K562 (cell line): ENCODE data around the gene NEK5. TPM values are rescaled to one million over a fixed set of nuclear protein-coding genes. Genes with fewer than 3 reads are reported as not detected.

Experiments
- ARID1B ChIP-seq: fragments of 450-650 bp; IDR thresholded peaks from 2 replicates; pipeline ENCODE4 v1.6.1; 2016; ENCODE audit warnings: antibody characterized with exemption, mild to moderate bottlenecking, inconsistent platforms
- CTBP1 ChIP-seq: fragments of 450-650 bp; IDR thresholded peaks from 2 replicates; pipeline ENCODE4 v1.6.1; 2016; ENCODE audit warnings: borderline replicate concordance
- KAT7 ChIP-seq: sonication (generic); formaldehyde crosslinking; IDR thresholded peaks from 2 replicates; pipeline ENCODE4 v1.8.0; 2022; ENCODE audit warnings: missing genetic modification reagents, mild to moderate bottlenecking, borderline replicate concordance
- KDM2B ChIP-seq: fragments of 250-450 bp; sonication (Bioruptor Pico); IDR thresholded peaks from 2 replicates; pipeline ENCODE4 v1.8.0; 2021; ENCODE audit warnings: mild to moderate bottlenecking, moderate library complexity
- L3MBTL2 ChIP-seq: fragments of 450-650 bp; IDR thresholded peaks from 2 replicates; pipeline ENCODE4 v1.6.1; 2016; ENCODE audit warnings: mild to moderate bottlenecking, moderate library complexity
- LCOR ChIP-seq: sonication (generic); formaldehyde crosslinking; IDR thresholded peaks from 2 replicates; pipeline ENCODE4 v1.8.0; 2022; ENCODE audit warnings: mild to moderate bottlenecking, missing genetic modification reagents
- MAFG ChIP-seq: fragments of 450-650 bp; conservative IDR thresholded peaks from 2 replicates; pipeline ENCODE4 v1.6.1; 2016; ENCODE audit warnings: missing genetic modification characterization, missing compliant biosample characterization
- PML ChIP-seq: IDR thresholded peaks from 2 replicates; pipeline ENCODE4 v1.6.1; 2012; ENCODE audit warnings: low read length, inconsistent platforms
- POU5F1 ChIP-seq: fragments of 150-350 bp; IDR thresholded peaks from 2 replicates; pipeline ENCODE4 v1.6.1; 2014; ENCODE audit warnings: borderline replicate concordance, low read length, low read depth, mild to moderate bottlenecking; ENCODE audit not compliant: partially characterized antibody
- RCOR1 ChIP-seq, 2 experiments: IDR thresholded peaks; 2 replicates each; pipeline ENCODE4 v1.6.1; 2012; ENCODE audit warnings: low read depth in 2 of 2, low read length in 2 of 2, borderline replicate concordance in 1 of 2, improper control_type of control experiment in 1 of 2
- ZBTB8A ChIP-seq: fragments of 450-650 bp; IDR thresholded peaks from 2 replicates; pipeline ENCODE4 v1.6.1; 2018; ENCODE audit warnings: mild to moderate bottlenecking, moderate library complexity; ENCODE audit not compliant: partially characterized antibody
- ZKSCAN1 ChIP-seq: fragments of 150-350 bp; IDR thresholded peaks from 2 replicates; pipeline ENCODE4 v1.6.1; 2016; ENCODE audit warnings: low read depth, low read length
- polyA plus RNA-seq, 8 experiments: library from polyadenylated mRNA; depleted of rRNA in 4 of 8; stranded (reverse) in 5 of 8; unstranded in 3 of 8; fragments of >200 nt; fragmentation: Nextera tagmentation in 2 of 8; fragmentation: Illumina TruSeq in 1 of 8; extraction: Ambion mirVana in 2 of 8; extraction: Trizol in 1 of 8; gene quantifications; 2 replicates each; pipeline versions ENCODE4 v1.2.1 to v1.2.3, GENCODE V29; 2011 to 2014; ENCODE audit warnings: inconsistent platforms in 1 of 8, missing spikeins in 1 of 8
- total RNA-seq, 7 experiments: library from RNA; depleted of rRNA in 6 of 7; stranded (reverse); fragments of >200 nt in 6 of 7; fragmentation: Illumina TruSeq in 2 of 7; extraction: Trizol in 2 of 7; gene quantifications; 2 replicates each; pipeline versions ENCODE4 v1.2.1 to v1.2.3, GENCODE V29; 2011 to 2021; ENCODE audit warnings: low replicate concordance in 1 of 7
- TF ChIP-seq, protein P1 (sequence below): fragments of 250-450 bp; sonication (Bioruptor Pico); IDR thresholded peaks from 2 replicates; pipeline ENCODE4 v1.4.0; 2020; ENCODE audit warnings: borderline replicate concordance
- TF ChIP-seq, protein P2 (sequence below): fragments of 250-450 bp; sonication (Bioruptor Pico); IDR thresholded peaks from 2 replicates; pipeline ENCODE4 v1.8.0; 2022; ENCODE audit warnings: moderate library complexity, mild to moderate bottlenecking, inconsistent platforms
- TF ChIP-seq, protein P3 (sequence below): sonication (generic); formaldehyde crosslinking; IDR thresholded peaks from 2 replicates; pipeline ENCODE4 v1.8.0; 2022; ENCODE audit warnings: missing genetic modification reagents, mild to moderate bottlenecking, moderate library complexity, borderline replicate concordance
- TF ChIP-seq, protein P4 (sequence below): fragments of 250-450 bp; sonication (Bioruptor Pico); IDR thresholded peaks from 2 replicates; pipeline ENCODE4 v1.8.0; 2021; ENCODE audit warnings: mild to moderate bottlenecking, moderate library complexity
- TF ChIP-seq, protein P5 (sequence below): fragments of 200-800 bp; sonication (Bioruptor generic); IDR thresholded peaks from 2 replicates; pipeline ENCODE4 v1.6.1; 2017; ENCODE audit warnings: missing genetic modification characterization, missing compliant biosample characterization
- TF ChIP-seq, protein P6 (sequence below): fragments of 250-450 bp; sonication (Bioruptor Pico); IDR thresholded peaks from 2 replicates; pipeline ENCODE4 v1.5.1; 2021; ENCODE audit warnings: mild to moderate bottlenecking
- TF ChIP-seq, protein P7 (sequence below): sonication (generic); IDR thresholded peaks from 2 replicates; pipeline ENCODE4 v1.6.1; 2016

The NEK5 gene
- total and polyA plus RNA-seq, 9 of the 15 experiments (the other 6 are each of a cell fraction or from before 2014, with no cell fraction given) = 0.09 to 0.44 (median 0.33) TPM

DNA sequence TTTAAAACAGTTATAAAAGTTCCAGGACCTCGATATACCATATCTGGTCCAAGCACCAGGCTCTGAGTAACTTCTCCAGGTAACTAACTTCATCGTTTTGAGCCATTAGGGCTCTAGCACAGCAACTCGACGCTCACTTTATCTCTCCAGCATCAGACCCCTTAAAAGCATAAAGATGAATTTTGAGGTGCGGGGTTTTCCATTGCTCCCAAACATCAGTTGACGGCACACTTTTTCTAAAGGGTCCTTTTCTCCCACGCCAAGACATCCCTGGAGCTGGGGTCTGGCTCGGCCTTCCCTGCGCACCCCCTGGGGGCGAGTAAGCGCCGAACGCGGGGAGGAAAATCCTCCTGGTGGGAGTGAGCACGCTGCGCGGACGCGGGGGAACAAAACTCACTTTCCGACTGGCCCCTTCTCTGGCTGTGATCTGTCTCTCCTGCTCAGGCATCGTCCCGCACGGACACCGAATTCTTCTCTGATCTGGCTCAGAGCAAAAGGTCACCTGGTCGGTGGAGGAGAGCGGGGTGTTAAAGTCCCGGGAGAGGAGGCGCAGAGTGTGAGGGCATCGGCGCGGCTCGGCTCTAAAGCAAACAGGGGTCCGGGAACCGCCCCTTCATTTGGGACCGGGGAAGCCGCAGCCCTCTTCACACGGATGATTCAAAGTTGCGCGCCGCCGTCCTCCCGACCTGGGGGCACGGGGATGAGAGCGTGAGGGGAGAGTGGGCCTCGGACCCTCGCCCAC is 117.8 kb downstream of the NEK5 start, which contains the start of gene ATP7B (continued):
- TF ChIP-seq, protein P1, sequence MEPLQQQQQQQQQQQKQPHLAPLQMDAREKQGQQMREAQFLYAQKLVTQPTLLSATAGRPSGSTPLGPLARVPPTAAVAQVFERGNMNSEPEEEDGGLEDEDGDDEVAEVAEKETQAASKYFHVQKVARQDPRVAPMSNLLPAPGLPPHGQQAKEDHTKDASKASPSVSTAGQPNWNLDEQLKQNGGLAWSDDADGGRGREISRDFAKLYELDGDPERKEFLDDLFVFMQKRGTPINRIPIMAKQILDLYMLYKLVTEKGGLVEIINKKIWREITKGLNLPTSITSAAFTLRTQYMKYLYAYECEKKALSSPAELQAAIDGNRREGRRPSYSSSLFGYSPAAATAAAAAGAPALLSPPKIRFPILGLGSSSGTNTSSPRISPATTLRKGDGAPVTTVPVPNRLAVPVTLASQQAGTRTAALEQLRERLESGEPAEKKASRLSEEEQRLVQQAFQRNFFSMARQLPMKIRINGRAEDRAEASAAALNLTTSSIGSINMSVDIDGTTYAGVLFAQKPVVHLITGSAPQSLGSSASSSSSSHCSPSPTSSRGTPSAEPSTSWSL (CRISPR knock-in tag) = no peak
- TF ChIP-seq, protein P2, sequence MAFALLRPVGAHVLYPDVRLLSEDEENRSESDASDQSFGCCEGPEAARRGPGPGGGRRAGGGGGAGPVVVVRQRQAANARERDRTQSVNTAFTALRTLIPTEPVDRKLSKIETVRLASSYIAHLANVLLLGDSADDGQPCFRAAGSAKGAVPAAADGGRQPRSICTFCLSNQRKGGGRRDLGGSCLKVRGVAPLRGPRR = no peak
- TF ChIP-seq ZKSCAN1 (no peak), ARID1B (no peak), POU5F1 (no peak), CTBP1 (no peak), RCOR1 (IDR thresholded peaks at IDR 0.05; ENCODE audit: borderline replicate concordance in 1 of 2, low read depth in 2 of 2, low read length in 2 of 2) (no peak), LCOR (peak; percentile 19; the same call in 1 of the 2 replicates), KDM2B (CRISPR knock-in tag) (no peak), PML (no peak), KAT7 (CRISPR knock-in tag) (peak; percentile 96; the same call in 1 of the 2 replicates), ZBTB8A (no peak), L3MBTL2 (peak; percentile 59), MAFG (tag) (no peak)
- TF ChIP-seq, protein P3, sequence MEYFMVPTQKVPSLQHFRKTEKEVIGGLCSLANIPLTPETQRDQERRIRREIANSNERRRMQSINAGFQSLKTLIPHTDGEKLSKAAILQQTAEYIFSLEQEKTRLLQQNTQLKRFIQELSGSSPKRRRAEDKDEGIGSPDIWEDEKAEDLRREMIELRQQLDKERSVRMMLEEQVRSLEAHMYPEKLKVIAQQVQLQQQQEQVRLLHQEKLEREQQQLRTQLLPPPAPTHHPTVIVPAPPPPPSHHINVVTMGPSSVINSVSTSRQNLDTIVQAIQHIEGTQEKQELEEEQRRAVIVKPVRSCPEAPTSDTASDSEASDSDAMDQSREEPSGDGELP = peak; percentile 23; the same call in 1 of the 2 replicates
- TF ChIP-seq, protein P4, sequence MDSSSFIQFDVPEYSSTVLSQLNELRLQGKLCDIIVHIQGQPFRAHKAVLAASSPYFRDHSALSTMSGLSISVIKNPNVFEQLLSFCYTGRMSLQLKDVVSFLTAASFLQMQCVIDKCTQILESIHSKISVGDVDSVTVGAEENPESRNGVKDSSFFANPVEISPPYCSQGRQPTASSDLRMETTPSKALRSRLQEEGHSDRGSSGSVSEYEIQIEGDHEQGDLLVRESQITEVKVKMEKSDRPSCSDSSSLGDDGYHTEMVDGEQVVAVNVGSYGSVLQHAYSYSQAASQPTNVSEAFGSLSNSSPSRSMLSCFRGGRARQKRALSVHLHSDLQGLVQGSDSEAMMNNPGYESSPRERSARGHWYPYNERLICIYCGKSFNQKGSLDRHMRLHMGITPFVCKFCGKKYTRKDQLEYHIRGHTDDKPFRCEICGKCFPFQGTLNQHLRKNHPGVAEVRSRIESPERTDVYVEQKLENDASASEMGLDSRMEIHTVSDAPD = no peak
- TF ChIP-seq, protein P5, sequence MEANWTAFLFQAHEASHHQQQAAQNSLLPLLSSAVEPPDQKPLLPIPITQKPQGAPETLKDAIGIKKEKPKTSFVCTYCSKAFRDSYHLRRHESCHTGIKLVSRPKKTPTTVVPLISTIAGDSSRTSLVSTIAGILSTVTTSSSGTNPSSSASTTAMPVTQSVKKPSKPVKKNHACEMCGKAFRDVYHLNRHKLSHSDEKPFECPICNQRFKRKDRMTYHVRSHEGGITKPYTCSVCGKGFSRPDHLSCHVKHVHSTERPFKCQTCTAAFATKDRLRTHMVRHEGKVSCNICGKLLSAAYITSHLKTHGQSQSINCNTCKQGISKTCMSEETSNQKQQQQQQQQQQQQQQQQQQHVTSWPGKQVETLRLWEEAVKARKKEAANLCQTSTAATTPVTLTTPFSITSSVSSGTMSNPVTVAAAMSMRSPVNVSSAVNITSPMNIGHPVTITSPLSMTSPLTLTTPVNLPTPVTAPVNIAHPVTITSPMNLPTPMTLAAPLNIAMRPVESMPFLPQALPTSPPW (CRISPR knock-in tag) = no peak
- TF ChIP-seq, protein P6, sequence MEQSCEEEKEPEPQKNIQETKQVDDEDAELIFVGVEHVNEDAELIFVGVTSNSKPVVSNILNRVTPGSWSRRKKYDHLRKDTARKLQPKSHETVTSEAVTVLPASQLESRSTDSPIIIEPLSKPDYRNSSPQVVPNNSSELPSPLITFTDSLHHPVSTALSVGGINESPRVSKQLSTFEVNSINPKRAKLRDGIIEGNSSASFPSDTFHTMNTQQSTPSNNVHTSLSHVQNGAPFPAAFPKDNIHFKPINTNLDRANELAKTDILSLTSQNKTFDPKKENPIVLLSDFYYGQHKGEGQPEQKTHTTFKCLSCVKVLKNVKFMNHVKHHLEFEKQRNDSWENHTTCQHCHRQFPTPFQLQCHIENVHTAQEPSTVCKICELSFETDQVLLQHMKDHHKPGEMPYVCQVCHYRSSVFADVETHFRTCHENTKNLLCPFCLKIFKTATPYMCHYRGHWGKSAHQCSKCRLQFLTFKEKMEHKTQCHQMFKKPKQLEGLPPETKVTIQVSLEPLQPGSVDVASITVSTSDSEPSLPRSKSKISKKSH (CRISPR knock-in tag) = no peak
- TF ChIP-seq, protein P7, sequence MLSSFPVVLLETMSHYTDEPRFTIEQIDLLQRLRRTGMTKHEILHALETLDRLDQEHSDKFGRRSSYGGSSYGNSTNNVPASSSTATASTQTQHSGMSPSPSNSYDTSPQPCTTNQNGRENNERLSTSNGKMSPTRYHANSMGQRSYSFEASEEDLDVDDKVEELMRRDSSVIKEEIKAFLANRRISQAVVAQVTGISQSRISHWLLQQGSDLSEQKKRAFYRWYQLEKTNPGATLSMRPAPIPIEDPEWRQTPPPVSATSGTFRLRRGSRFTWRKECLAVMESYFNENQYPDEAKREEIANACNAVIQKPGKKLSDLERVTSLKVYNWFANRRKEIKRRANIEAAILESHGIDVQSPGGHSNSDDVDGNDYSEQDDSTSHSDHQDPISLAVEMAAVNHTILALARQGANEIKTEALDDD = peak; percentile 3; the same call in 1 of the 2 replicates
